ENCODE results near the gene SCNN1A.

GRCh38 chr12:6407236-6407954 lies 32.0 kb upstream of the SCNN1A start:
- TF ChIP-seq YY1 (IDR thresholded peaks at IDR 0.05; ENCODE audit: insufficient read depth, insufficient read length) (no peak), SUZ12 (IDR thresholded peaks at IDR 0.05; ENCODE audit: extremely low read depth, insufficient read depth, insufficient read length) (no peak)

All from NT2/D1 (cell line).